ENCODE measurements around the gene CORO7.

Gene CORO7

GRCh38 chr16:4377573-4378154 is 38.7 kb downstream of the CORO7 start:
- Mint-ChIP-seq H3K27ac (no peak overlapping the region), H3K4me1 (ENCODE audit: low read depth) (peaks cover 15% of the 10 kb centered on the region), H3K4me3 (no peak overlapping the region), H3K9me3 (no peaks in the 10 kb centered on the region), H3K36me3 (ENCODE audit: low read depth) (peaks cover 19% of the 10 kb centered on the region), H3K27me3 (no peaks in the 10 kb centered on the region)
- no peak for DNase-seq

DNA sequence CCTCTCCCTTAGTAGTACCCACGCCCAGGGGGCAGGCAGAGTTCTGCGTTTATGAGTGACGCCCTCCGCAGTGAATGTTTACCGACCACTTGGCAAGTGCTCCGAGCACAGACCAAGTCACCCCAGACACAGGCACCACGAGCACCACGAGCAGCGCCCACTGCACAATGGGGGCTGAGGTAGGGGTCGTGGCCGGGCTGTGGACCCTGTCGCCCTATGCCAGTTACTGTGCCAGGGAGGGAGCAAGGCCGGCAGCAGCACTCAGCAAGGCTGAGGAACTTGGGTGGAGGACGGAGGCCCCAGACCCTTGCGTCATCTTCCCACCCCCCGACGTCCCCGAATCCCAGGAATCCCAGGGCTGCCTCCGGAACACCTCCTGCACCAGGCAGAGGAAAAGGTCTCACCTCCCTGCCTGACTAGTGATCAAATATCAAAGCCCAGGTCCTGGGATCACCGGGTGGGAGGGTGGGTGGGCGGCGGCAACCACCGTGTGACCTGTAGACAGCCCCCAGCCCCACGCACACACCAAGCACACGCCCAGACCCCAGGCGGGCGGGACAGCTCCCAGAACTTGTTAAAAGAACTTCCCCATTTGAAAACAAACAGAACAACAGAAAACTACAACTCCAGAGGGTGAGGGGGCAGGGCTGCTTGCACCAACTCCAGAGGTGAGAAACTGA is 39.4 kb downstream of the CORO7 start:
- Mint-ChIP-seq H3K4me1 (ENCODE audit: low read depth) (peaks cover 21% of the 10 kb centered on the region), H3K4me3 (no peak overlapping the region), H3K27ac (peak overlapping the region; percentile 59), H3K36me3 (ENCODE audit: low read depth) (peaks cover 18% of the 10 kb centered on the region), H3K27me3 (no peaks in the 10 kb centered on the region), H3K9me3 (no peaks in the 10 kb centered on the region)
- DNase-seq, result no peak

- H3K4me1 Mint-ChIP-seq (ENCODE audit: low read depth), result peaks cover 21% of the 10 kb centered on the region
- DNase-seq, result no peak
- H3K27ac Mint-ChIP-seq, result no peak overlapping the region
- no peaks in the 10 kb centered on the region for H3K27me3 Mint-ChIP-seq
- peaks cover 15% of the 10 kb centered on the region for H3K36me3 Mint-ChIP-seq (ENCODE audit: low read depth)
- H3K9me3 Mint-ChIP-seq, result no peaks in the 10 kb centered on the region
- H3K4me3 Mint-ChIP-seq, result no peak overlapping the region
Measured at GRCh38 chr16:4376126-4376892, 40.1 kb downstream of the CORO7 start.

DNA sequence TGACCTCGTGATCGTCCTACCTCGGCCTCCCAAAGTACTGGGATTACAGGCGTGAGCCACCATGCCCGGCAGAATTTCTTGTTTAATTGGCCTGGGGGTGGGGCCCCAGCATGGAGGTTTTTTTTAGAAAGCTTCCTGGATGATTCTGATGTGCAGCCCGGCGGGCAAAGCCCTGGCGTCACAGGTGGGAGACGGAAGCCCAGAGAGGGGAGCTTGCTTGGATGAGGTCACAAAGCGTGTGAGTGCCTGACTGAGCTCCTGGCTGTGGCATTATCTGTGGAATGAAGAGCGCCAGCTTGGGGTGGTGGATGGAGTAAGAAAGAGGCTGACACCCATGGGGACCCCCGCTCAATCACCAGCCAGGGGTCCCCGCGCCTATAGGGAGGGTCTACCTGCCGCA is 40.7 kb downstream of the CORO7 start:
- H3K36me3 Mint-ChIP-seq (ENCODE audit: low read depth), result peaks cover 10% of the 10 kb centered on the region
- H3K27ac Mint-ChIP-seq, result peak overlapping the region; percentile 4
- H3K9me3 Mint-ChIP-seq, result no peaks in the 10 kb centered on the region
- H3K4me3 Mint-ChIP-seq, result no peak overlapping the region
- H3K27me3 Mint-ChIP-seq, result no peaks in the 10 kb centered on the region
- no peak for DNase-seq
- peaks cover 21% of the 10 kb centered on the region for H3K4me1 Mint-ChIP-seq (ENCODE audit: low read depth)

GRCh38 chr16:4373909-4374742 is 42.3 kb downstream of the CORO7 start:
- peaks cover 2% of the 10 kb centered on the region for H3K36me3 Mint-ChIP-seq (ENCODE audit: low read depth)
- no peak overlapping the region for H3K27ac Mint-ChIP-seq
- H3K4me1 Mint-ChIP-seq (ENCODE audit: low read depth), result peaks cover 18% of the 10 kb centered on the region
- no peak for DNase-seq
- H3K9me3 Mint-ChIP-seq, result no peaks in the 10 kb centered on the region
- no peaks in the 10 kb centered on the region for H3K27me3 Mint-ChIP-seq
- H3K4me3 Mint-ChIP-seq, result no peak overlapping the region

DNA sequence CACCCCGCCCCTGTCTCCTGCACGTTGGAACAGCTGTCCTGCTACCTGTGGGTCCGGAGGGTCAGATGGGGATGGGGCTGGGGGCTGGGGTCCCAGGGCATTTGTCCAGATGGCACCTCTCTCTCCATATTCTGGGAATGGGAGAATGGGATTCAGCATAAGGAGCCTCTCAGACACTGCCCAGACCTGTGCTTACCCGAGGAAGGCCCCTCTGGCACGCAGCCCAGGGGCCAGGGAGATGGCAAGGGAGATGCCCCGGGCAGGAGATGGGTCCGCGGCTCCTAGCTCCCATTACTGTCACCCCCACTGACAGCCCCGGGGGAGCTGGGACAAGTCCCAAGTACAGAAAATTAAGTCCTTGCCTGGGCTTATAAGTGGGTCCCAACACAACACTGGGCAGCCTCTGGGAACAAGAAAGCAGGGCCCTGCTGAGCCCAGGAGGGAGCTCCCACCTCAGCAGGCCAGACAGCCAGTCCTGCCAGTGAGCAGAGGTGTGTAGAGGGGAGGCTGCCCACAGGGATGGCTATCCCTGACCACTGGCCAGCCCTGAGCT is 43.0 kb downstream of the CORO7 start:
- DNase-seq, result no peak
- peaks cover 2% of the 10 kb centered on the region for H3K36me3 Mint-ChIP-seq (ENCODE audit: low read depth)
- no peaks in the 10 kb centered on the region for H3K27me3 Mint-ChIP-seq
- H3K4me3 Mint-ChIP-seq, result no peak overlapping the region
- peaks cover 18% of the 10 kb centered on the region for H3K4me1 Mint-ChIP-seq (ENCODE audit: low read depth)
- H3K9me3 Mint-ChIP-seq, result no peaks in the 10 kb centered on the region
- H3K27ac Mint-ChIP-seq, result no peak overlapping the region

GRCh38 chr16:4372578-4373355 is 43.6 kb downstream of the CORO7 start:
- peaks cover 16% of the 10 kb centered on the region for H3K4me1 Mint-ChIP-seq (ENCODE audit: low read depth)
- peak overlapping the region; percentile 79 for H3K27ac Mint-ChIP-seq
- no peak for DNase-seq
- peak overlapping the region; percentile 73 for H3K4me3 Mint-ChIP-seq
- peaks cover 2% of the 10 kb centered on the region for H3K36me3 Mint-ChIP-seq (ENCODE audit: low read depth)
- no peaks in the 10 kb centered on the region for H3K27me3 Mint-ChIP-seq
- H3K9me3 Mint-ChIP-seq, result no peaks in the 10 kb centered on the region

GRCh38 chr16:4372001-4372577 is 44.3 kb downstream of the CORO7 start:
- H3K27ac Mint-ChIP-seq, result peak overlapping the region; percentile 79
- DNase-seq, result peak; percentile 38
- peaks cover 17% of the 10 kb centered on the region for H3K4me1 Mint-ChIP-seq (ENCODE audit: low read depth)
- H3K36me3 Mint-ChIP-seq (ENCODE audit: low read depth), result peaks cover 8% of the 10 kb centered on the region
- H3K27me3 Mint-ChIP-seq, result no peaks in the 10 kb centered on the region
- peak overlapping the region; percentile 73 for H3K4me3 Mint-ChIP-seq
- H3K9me3 Mint-ChIP-seq, result no peaks in the 10 kb centered on the region

- Mint-ChIP-seq H3K4me3 (peak within 1 kb of the TSS; percentile 73), H3K27me3 (no peaks in the 10 kb centered on the region), H3K4me1 (ENCODE audit: low read depth) (peaks cover 17% of the 10 kb centered on the region), H3K9me3 (no peaks in the 10 kb centered on the region), H3K27ac (peak within 1 kb of the TSS; percentile 79), H3K36me3 (ENCODE audit: low read depth) (peaks cover 9% of the 10 kb centered on the region)
- peak; percentile 87 for DNase-seq
Measured at GRCh38 chr16:4371357-4372000, 44.9 kb downstream of the CORO7 start, which contains the start of gene VASN. Gene VASN (plus strand): TSS chr16:4371848. CDS start chr16:4380878, 9,030 bp downstream.

GRCh38 chr16:4370570-4371356 is 45.6 kb downstream of the CORO7 start:
- no peak overlapping the region for H3K4me3 Mint-ChIP-seq
- no peak for DNase-seq
- H3K9me3 Mint-ChIP-seq, result no peaks in the 10 kb centered on the region
- H3K27ac Mint-ChIP-seq, result no peak overlapping the region
- no peaks in the 10 kb centered on the region for H3K27me3 Mint-ChIP-seq
- peaks cover 10% of the 10 kb centered on the region for H3K36me3 Mint-ChIP-seq (ENCODE audit: low read depth)
- H3K4me1 Mint-ChIP-seq (ENCODE audit: low read depth), result peaks cover 17% of the 10 kb centered on the region

GRCh38 chr16:4370151-4370550 is 46.2 kb downstream of the CORO7 start:
- H3K4me3 Mint-ChIP-seq, result no peak overlapping the region
- no peaks in the 10 kb centered on the region for H3K27me3 Mint-ChIP-seq
- peaks cover 17% of the 10 kb centered on the region for H3K4me1 Mint-ChIP-seq (ENCODE audit: low read depth)
- peaks cover 13% of the 10 kb centered on the region for H3K36me3 Mint-ChIP-seq (ENCODE audit: low read depth)
- H3K9me3 Mint-ChIP-seq, result no peaks in the 10 kb centered on the region
- DNase-seq, result no peak
- H3K27ac Mint-ChIP-seq, result no peak overlapping the region

- Mint-ChIP-seq H3K9me3 (no peaks in the 10 kb centered on the region), H3K36me3 (ENCODE audit: low read depth) (peaks cover 18% of the 10 kb centered on the region), H3K27ac (peak overlapping the region; percentile 11), H3K4me1 (ENCODE audit: low read depth) (peaks cover 14% of the 10 kb centered on the region), H3K27me3 (no peaks in the 10 kb centered on the region), H3K4me3 (no peak overlapping the region)
- DNase-seq, result no peak
Measured at GRCh38 chr16:4369007-4369733, 47.2 kb downstream of the CORO7 start.
